ENCODE results near the gene NTRK1. TPM values are rescaled to one million over a fixed set of nuclear protein-coding genes. Genes with fewer than 3 reads are reported as not detected.

Gene NTRK1
- total RNA-seq, 1 donor from 2014 or later: not detected

DNA sequence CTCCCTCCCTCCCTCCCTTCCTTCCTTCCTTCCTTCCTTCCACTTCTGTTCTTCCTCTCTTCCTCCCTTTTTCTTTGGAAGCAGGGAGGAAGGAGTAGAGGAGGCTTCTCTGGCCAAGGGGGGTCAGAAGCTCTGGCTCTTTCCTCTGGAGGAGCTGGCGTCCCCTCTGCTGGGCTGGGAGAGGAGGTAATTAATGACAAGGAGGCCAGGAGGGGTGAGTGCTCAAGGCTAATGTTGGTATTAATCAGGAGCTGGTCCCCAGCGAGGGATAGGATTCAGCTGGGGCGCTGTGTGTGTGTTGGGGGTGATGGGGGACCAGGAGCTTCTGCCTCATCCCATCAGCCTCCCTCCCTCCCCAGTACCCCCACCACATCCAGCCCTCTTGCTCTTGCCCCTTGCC, 26.7 kb downstream of the NTRK1 start:
- Mint-ChIP-seq H3K9me3 (ENCODE audit: unreplicated experiment) (no peaks in the 10 kb centered on the region), H3K4me1 (ENCODE audit: unreplicated experiment) (no peaks in the 10 kb centered on the region), H3K4me3 (ENCODE audit: unreplicated experiment) (no peak overlapping the region), H3K27me3 (ENCODE audit: unreplicated experiment) (peaks cover 43% of the 10 kb centered on the region), H3K27ac (ENCODE audit: unreplicated experiment) (no peak overlapping the region), H3K36me3 (ENCODE audit: unreplicated experiment) (no peaks in the 10 kb centered on the region)
- TF ChIP-seq, protein P1, sequence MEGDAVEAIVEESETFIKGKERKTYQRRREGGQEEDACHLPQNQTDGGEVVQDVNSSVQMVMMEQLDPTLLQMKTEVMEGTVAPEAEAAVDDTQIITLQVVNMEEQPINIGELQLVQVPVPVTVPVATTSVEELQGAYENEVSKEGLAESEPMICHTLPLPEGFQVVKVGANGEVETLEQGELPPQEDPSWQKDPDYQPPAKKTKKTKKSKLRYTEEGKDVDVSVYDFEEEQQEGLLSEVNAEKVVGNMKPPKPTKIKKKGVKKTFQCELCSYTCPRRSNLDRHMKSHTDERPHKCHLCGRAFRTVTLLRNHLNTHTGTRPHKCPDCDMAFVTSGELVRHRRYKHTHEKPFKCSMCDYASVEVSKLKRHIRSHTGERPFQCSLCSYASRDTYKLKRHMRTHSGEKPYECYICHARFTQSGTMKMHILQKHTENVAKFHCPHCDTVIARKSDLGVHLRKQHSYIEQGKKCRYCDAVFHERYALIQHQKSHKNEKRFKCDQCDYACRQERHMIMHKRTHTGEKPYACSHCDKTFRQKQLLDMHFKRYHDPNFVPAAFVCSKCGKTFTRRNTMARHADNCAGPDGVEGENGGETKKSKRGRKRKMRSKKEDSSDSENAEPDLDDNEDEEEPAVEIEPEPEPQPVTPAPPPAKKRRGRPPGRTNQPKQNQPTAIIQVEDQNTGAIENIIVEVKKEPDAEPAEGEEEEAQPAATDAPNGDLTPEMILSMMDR (IDR thresholded peaks at IDR 0.05): no peak
- no peak for DNase-seq (ENCODE audit: extremely low spot score, unreplicated experiment)

DNA sequence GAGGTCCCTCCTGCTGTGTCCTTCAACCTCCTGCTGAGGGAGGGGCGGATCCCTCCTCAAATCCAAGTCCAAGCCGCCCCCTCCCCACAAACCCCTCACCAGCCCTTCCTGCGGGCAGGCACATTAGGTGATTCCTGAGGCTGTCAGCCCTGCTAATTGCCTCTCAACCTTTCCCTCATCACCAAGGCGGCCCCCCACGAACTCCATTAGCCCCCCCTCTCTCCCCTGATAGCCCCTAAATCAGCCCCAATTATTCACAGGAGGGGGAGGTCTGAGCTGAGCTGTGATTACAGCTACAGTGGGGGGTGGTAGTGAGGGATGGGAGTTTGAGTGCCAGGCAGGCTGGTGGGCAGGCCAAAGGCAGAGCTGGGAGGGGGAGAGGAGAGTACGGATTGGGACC, 27.1 kb downstream of the NTRK1 start:
- Mint-ChIP-seq H3K36me3 (ENCODE audit: unreplicated experiment) (no peaks in the 10 kb centered on the region), H3K4me3 (ENCODE audit: unreplicated experiment) (no peak overlapping the region), H3K9me3 (ENCODE audit: unreplicated experiment) (no peaks in the 10 kb centered on the region), H3K4me1 (ENCODE audit: unreplicated experiment) (no peaks in the 10 kb centered on the region), H3K27me3 (ENCODE audit: unreplicated experiment) (peaks cover 43% of the 10 kb centered on the region), H3K27ac (ENCODE audit: unreplicated experiment) (no peak overlapping the region)
- TF ChIP-seq, protein P1 (IDR thresholded peaks at IDR 0.05): no peak
- DNase-seq (ENCODE audit: extremely low spot score, unreplicated experiment): no peak

DNA sequence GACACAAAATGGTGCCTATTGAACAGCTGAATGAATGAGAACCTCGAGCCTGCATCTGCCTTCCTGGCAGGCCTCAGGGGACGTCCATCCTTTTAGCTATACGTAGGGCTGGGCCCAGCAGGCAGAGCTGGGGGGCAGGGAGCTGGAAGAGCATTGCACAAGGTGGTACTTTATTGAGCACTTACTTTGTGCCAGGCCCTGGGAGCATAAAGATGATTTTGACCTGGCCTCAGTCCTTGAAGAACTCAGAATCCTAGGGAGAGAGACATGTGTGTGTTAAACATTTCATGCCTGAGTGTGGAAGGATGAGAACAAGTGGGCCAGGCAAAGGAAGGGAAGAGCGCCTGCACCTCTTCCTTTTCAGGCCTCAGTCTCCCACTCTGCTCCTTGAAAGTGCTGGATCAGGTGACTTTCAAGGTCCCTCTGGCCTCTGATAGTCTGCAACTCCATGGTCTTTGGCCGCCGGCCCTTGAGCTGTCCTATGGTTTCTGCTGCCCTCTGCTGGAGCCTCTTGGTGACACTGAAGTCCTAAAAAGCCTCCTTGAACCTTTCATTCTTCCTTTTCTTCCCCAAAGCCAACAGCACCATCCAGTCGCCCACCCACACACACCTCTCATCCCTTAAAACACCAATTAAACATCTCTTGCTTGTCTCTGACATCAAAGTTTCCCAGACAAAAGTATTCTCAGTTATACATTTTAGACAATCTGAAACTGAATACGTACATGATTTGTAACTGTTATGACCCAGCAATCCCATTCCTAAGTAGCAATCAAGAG, 29.3 kb downstream of the NTRK1 start:
- Mint-ChIP-seq H3K27me3 (ENCODE audit: unreplicated experiment) (peaks cover 26% of the 10 kb centered on the region), H3K4me1 (ENCODE audit: unreplicated experiment) (peaks cover 18% of the 10 kb centered on the region), H3K4me3 (ENCODE audit: unreplicated experiment) (no peak overlapping the region), H3K9me3 (ENCODE audit: unreplicated experiment) (no peaks in the 10 kb centered on the region), H3K36me3 (ENCODE audit: unreplicated experiment) (no peaks in the 10 kb centered on the region), H3K27ac (ENCODE audit: unreplicated experiment) (no peak overlapping the region)
- no peak for DNase-seq (ENCODE audit: extremely low spot score, unreplicated experiment)
- TF ChIP-seq, protein P1 (IDR thresholded peaks at IDR 0.05): peak; percentile 91

DNA sequence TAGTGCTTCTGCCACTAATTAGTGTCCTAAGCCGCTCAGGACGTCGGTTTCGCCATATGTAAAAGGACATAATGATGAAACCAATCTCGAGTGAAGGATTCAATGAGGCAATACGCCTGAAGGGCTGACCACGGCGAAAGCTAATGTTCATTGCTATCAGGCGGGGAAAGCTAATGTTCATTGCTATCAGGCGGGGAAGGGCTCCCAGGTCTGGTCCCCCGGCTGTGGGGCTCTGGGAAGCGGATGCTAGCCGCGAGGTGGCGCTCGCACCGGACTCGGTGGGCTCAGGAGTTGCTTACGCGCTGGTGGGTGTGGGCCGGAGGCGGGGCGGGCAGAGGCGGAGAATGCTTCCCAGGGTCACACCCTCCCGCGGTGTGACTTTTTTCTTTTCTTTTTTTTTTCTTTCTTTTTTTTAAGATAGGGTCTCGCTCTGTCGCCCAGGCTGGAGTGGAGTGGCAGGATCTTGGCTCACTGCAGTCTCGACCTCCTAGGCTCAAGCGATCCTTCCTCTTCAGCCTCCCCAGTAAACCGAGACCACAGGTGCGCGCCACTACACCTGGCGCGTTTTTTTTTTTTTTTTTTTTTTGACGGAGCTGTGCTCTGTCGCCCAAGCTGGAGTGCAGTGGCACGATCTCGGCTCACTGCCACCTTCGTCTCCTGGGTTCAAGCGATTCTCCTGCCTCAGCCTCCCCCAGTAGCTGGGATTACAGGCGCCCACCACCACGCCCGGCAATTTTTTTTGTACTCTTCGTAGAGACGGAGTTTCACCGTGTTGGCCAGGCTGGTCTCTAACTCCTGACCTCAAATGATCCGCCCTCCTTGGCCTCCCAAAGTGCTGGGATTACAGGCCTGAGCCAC, 31.8 kb downstream of the NTRK1 start:
- Mint-ChIP-seq H3K27me3 (ENCODE audit: unreplicated experiment) (peaks cover 5% of the 10 kb centered on the region), H3K4me3 (ENCODE audit: unreplicated experiment) (peak overlapping the region; percentile 73), H3K27ac (ENCODE audit: unreplicated experiment) (peak overlapping the region; percentile 52), H3K9me3 (ENCODE audit: unreplicated experiment) (no peaks in the 10 kb centered on the region), H3K36me3 (ENCODE audit: unreplicated experiment) (no peaks in the 10 kb centered on the region), H3K4me1 (ENCODE audit: unreplicated experiment) (peaks cover 43% of the 10 kb centered on the region)
- DNase-seq (ENCODE audit: extremely low spot score, unreplicated experiment): peak; percentile 98
- TF ChIP-seq, protein P1 (IDR thresholded peaks at IDR 0.05): peak; percentile 92

Measured in osteocyte (in vitro differentiated cells).